GM23338 (cell line): Measurements from ENCODE around the gene WHAMM. TPM values are rescaled to one million over a fixed set of nuclear protein-coding genes. Genes with fewer than 3 reads are reported as not detected.

ENCODE experiments used
- ATAC-seq: fragments of 200-7000 bp; cut with Tn5 transposase; 3 replicates; pipeline ENCODE4 v1.9.1; 2020
- DNase-seq: peaks from one replicate; pipeline ENCODE4 v3.0.0-alpha.2; 2015; ENCODE audit warnings: low spot score
- H2AFZ ChIP-seq: fragments of 200-600 bp; sonication (generic); 2 replicates; pipeline ENCODE4 v1.8.0; 2016; ENCODE audit warnings: antibody characterized with exemption, mild to moderate bottlenecking, moderate library complexity
- H3F3A ChIP-seq: fragments of 200-600 bp; sonication (generic); replicated peaks from 2 replicates; pipeline ENCODE4 v1.8.0; 2017; ENCODE audit warnings: antibody characterized with exemption, mixed run types, low read depth
- H3K27ac ChIP-seq: fragments of 200-600 bp; sonication (generic); 2 replicates; pipeline ENCODE4 v1.6.1; 2016; ENCODE audit warnings: low read depth
- H3K27me3 ChIP-seq: fragments of 200-600 bp; sonication (generic); 2 replicates; pipeline ENCODE4 v1.8.0; 2016; ENCODE audit warnings: mild to moderate bottlenecking, mixed run types, moderate library complexity; ENCODE audit not compliant: insufficient read depth
- H3K36me3 ChIP-seq: fragments of 200-600 bp; sonication (generic); 2 replicates; pipeline ENCODE4 v1.8.0; 2016; ENCODE audit warnings: mild to moderate bottlenecking; ENCODE audit not compliant: insufficient read depth
- H3K4me1 ChIP-seq: fragments of 200-600 bp; sonication (generic); 2 replicates; pipeline ENCODE4 v1.8.0; 2016; ENCODE audit warnings: mild to moderate bottlenecking, moderate library complexity; ENCODE audit not compliant: insufficient read depth
- H3K4me2 ChIP-seq: fragments of 200-600 bp; sonication (generic); 2 replicates; pipeline ENCODE4 v1.7.1; 2017; ENCODE audit warnings: mixed run types
- H3K4me3 ChIP-seq: fragments of 200-600 bp; sonication (generic); 2 replicates; pipeline ENCODE4 v1.6.1; 2016; ENCODE audit warnings: mixed run types
- H3K79me2 ChIP-seq: fragments of 200-600 bp; sonication (generic); replicated peaks from 2 replicates; pipeline ENCODE4 v1.8.0; 2017; ENCODE audit warnings: mild to moderate bottlenecking; ENCODE audit not compliant: insufficient read depth
- H3K9me2 ChIP-seq: fragments of 200-600 bp; sonication (generic); 2 replicates; pipeline ENCODE4 v1.8.0; 2017; ENCODE audit not compliant: insufficient read depth
- H4K20me1 ChIP-seq: fragments of 200-600 bp; sonication (generic); replicated peaks from 2 replicates; pipeline ENCODE4 v1.8.0; 2017; ENCODE audit warnings: mild to moderate bottlenecking; ENCODE audit not compliant: insufficient read depth
- H3K27ac Mint-ChIP-seq: 2 replicates; pipeline ENCODE4 v1.8.0; 2020; ENCODE audit warnings: inconsistent platforms, mild to moderate bottlenecking, moderate library complexity, mixed read lengths
- H3K27me3 Mint-ChIP-seq: 3 replicates; pipeline ENCODE4 v1.8.0; 2022; ENCODE audit warnings: low read depth, mild to moderate bottlenecking, moderate library complexity, mixed read lengths, inconsistent platforms; ENCODE audit not compliant: insufficient read depth, poor library complexity
- H3K36me3 Mint-ChIP-seq: 3 replicates; pipeline ENCODE4 v1.8.0; 2021; ENCODE audit warnings: low read depth, mild to moderate bottlenecking, inconsistent platforms, moderate library complexity, mixed read lengths
- H3K4me1 Mint-ChIP-seq: 3 replicates; pipeline ENCODE4 v1.8.0; 2020; ENCODE audit warnings: mild to moderate bottlenecking, inconsistent platforms, mixed read lengths
- H3K4me3 Mint-ChIP-seq: 3 replicates; pipeline ENCODE4 v1.8.0; 2021; ENCODE audit warnings: moderate library complexity, mild to moderate bottlenecking, inconsistent platforms, mixed read lengths
- H3K9me3 Mint-ChIP-seq: 3 replicates; pipeline ENCODE4 v1.8.0; 2020; ENCODE audit warnings: moderate library complexity, mild to moderate bottlenecking, inconsistent platforms, mixed read lengths
- CREB1 ChIP-seq: fragments of 250-450 bp; sonication (Bioruptor Pico); IDR thresholded peaks from 2 replicates; pipeline ENCODE4 v1.5.0; 2020; ENCODE audit warnings: low read depth, mild to moderate bottlenecking, moderate library complexity
- EZH2 ChIP-seq: fragments of 200-600 bp; sonication (generic); IDR thresholded peaks from one replicate; pipeline ENCODE4 v1.8.0; 2017; ENCODE audit warnings: antibody characterized with exemption, mild to moderate bottlenecking, low read depth; ENCODE audit not compliant: unreplicated experiment
- EZH2phosphoT487 ChIP-seq: fragments of 200-600 bp; sonication (generic); IDR thresholded peaks from one replicate; pipeline ENCODE4 v1.8.1; 2018; ENCODE audit warnings: antibody characterized with exemption; ENCODE audit not compliant: unreplicated experiment
- JUNB ChIP-seq: IDR thresholded peaks from one replicate; pipeline ENCODE4 v1.6.1; 2016; ENCODE audit warnings: antibody characterized with exemption; ENCODE audit not compliant: unreplicated experiment
- NANOG ChIP-seq: IDR thresholded peaks from 2 replicates; pipeline ENCODE4 v1.6.1; 2016; ENCODE audit warnings: antibody characterized with exemption, borderline replicate concordance
- POLR2AphosphoS5 ChIP-seq: IDR thresholded peaks from 2 replicates; pipeline ENCODE4 v1.6.1; 2016; ENCODE audit warnings: antibody characterized with exemption, low read depth
- STAT1 ChIP-seq: IDR thresholded peaks from one replicate; pipeline ENCODE4 v1.6.1; 2016; ENCODE audit warnings: antibody characterized with exemption; ENCODE audit not compliant: unreplicated experiment
- ZNF114 ChIP-seq: fragments of 250-450 bp; sonication (Bioruptor Pico); IDR thresholded peaks from 2 replicates; pipeline ENCODE4 v1.5.0; 2020; ENCODE audit warnings: mild to moderate bottlenecking, moderate library complexity
- ZNF331 ChIP-seq: fragments of 250-450 bp; sonication (Bioruptor Pico); IDR thresholded peaks from 2 replicates; pipeline ENCODE4 v1.5.0; 2020; ENCODE audit warnings: low read depth, mild to moderate bottlenecking, moderate library complexity
- polyA plus RNA-seq: library from polyadenylated mRNA; unstranded; fragments of >200 nt; fragmentation: Nextera tagmentation; extraction: Ambion mirVana; gene quantifications from 2 replicates; pipeline ENCODE4 v1.2.1, GENCODE V29; 2016
- total RNA-seq: library from RNA; depleted of rRNA; stranded (reverse); fragments of >200 nt; shearing (Covaris generic); gene quantifications from 2 replicates; pipeline ENCODE4 v1.2.3, GENCODE V29; 2014
- TF ChIP-seq, protein P1 (sequence below), 2 experiments: fragments of 200-600 bp in 1 of 2; sonication (generic) in 1 of 2; conservative IDR thresholded peaks; 2 replicates each; pipeline versions ENCODE4 v1.5.1 to v1.6.1; 2016 to 2017; ENCODE audit warnings: antibody characterized with exemption in 2 of 2, low read depth in 2 of 2, mild to moderate bottlenecking in 2 of 2, moderate library complexity in 1 of 2
- TF ChIP-seq, protein P2 (sequence below): fragments of 250-450 bp; sonication (Bioruptor Pico); IDR thresholded peaks from 2 replicates; pipeline ENCODE4 v1.5.0; 2020; ENCODE audit warnings: mild to moderate bottlenecking, moderate library complexity
- TF ChIP-seq, protein P3 (sequence below): IDR thresholded peaks from one replicate; pipeline ENCODE4 v1.6.1; 2018; ENCODE audit warnings: antibody characterized with exemption; ENCODE audit not compliant: unreplicated experiment

WHAMM gene
- total and polyA plus RNA-seq, 2 experiments from 2014 or later, result 2.2 to 4.1 TPM

DNA sequence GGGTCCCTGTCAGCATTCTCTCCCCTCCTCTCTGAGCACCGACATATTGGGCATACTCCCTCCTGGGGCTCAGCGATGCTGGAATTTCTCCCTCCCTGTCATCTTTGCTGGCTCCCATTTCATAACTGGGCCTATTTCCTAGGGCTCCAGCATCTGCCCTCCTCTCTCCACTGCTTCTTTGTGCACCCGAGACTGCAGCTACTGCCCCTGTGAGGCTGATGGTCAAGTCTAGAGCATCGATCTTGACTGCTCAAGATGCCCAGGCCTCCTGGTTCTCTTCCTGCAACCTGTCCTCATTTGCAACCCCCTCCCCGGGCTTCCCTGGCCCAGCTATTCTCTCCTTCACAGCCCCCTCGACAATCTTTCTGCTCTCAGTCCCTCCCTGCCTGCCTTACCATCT, 53.5 kb downstream of the WHAMM start (continued):
- TF ChIP-seq, protein P1, sequence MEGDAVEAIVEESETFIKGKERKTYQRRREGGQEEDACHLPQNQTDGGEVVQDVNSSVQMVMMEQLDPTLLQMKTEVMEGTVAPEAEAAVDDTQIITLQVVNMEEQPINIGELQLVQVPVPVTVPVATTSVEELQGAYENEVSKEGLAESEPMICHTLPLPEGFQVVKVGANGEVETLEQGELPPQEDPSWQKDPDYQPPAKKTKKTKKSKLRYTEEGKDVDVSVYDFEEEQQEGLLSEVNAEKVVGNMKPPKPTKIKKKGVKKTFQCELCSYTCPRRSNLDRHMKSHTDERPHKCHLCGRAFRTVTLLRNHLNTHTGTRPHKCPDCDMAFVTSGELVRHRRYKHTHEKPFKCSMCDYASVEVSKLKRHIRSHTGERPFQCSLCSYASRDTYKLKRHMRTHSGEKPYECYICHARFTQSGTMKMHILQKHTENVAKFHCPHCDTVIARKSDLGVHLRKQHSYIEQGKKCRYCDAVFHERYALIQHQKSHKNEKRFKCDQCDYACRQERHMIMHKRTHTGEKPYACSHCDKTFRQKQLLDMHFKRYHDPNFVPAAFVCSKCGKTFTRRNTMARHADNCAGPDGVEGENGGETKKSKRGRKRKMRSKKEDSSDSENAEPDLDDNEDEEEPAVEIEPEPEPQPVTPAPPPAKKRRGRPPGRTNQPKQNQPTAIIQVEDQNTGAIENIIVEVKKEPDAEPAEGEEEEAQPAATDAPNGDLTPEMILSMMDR (conservative IDR thresholded peaks at IDR 0.05; ENCODE audit: low read depth in 2 of 2), result no peak

DNA sequence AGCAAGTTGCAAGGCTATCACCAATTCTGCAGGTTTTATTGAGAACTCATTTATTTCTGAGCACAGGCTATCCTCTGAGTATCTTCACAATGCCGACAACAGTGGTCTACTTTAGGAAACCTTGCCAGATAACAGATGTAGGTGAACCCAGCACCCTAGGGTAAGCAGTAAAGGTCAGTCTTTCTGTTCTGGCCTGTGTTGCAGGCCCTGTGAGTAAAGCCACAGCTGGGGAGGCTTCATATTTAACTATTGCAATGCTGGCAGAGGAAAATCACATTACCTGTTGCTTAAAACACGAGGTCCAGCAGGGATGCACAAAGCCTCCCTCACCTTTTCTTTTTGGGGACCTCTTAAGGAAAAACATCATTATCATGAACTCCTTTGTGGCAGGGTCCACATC, 55.5 kb downstream of the WHAMM start:
- H3F3A ChIP-seq, result no peaks in the 10 kb centered on the region
- H3K9me3 Mint-ChIP-seq, result no peaks in the 10 kb centered on the region; the same call in 2 of the 3 replicates
- H3K36me3 ChIP-seq, result no peaks in the 10 kb centered on the region
- ATAC-seq (no peak), DNase-seq (no peak)
- peaks cover 10% of the 10 kb centered on the region for H3K4me1 ChIP-seq
- no peak overlapping the region for H3K27ac Mint-ChIP-seq
- no peaks in the 10 kb centered on the region for H3K27me3 ChIP-seq
- H3K4me3 ChIP-seq, result no peak overlapping the region
- H3K27me3 Mint-ChIP-seq, result peaks cover 5% of the 10 kb centered on the region
- H3K4me3 Mint-ChIP-seq, result no peak overlapping the region
- H4K20me1 ChIP-seq, result no peaks in the 10 kb centered on the region
- no peak overlapping the region for H2AFZ ChIP-seq
- H3K4me1 Mint-ChIP-seq, result peaks cover 13% of the 10 kb centered on the region; the same call in 2 of the 3 replicates
- H3K36me3 Mint-ChIP-seq, result no peaks in the 10 kb centered on the region
- H3K79me2 ChIP-seq, result no peaks in the 10 kb centered on the region
- H3K9me2 ChIP-seq, result no peaks in the 10 kb centered on the region
- H3K27ac ChIP-seq, result no peak overlapping the region
- no peak for TF ChIP-seq CREB1 (CRISPR knock-in tag)
- no peak for TF ChIP-seq STAT1
- no peak for TF ChIP-seq JUNB
- TF ChIP-seq ZNF331 (CRISPR knock-in tag), result no peak
- TF ChIP-seq, protein P2, sequence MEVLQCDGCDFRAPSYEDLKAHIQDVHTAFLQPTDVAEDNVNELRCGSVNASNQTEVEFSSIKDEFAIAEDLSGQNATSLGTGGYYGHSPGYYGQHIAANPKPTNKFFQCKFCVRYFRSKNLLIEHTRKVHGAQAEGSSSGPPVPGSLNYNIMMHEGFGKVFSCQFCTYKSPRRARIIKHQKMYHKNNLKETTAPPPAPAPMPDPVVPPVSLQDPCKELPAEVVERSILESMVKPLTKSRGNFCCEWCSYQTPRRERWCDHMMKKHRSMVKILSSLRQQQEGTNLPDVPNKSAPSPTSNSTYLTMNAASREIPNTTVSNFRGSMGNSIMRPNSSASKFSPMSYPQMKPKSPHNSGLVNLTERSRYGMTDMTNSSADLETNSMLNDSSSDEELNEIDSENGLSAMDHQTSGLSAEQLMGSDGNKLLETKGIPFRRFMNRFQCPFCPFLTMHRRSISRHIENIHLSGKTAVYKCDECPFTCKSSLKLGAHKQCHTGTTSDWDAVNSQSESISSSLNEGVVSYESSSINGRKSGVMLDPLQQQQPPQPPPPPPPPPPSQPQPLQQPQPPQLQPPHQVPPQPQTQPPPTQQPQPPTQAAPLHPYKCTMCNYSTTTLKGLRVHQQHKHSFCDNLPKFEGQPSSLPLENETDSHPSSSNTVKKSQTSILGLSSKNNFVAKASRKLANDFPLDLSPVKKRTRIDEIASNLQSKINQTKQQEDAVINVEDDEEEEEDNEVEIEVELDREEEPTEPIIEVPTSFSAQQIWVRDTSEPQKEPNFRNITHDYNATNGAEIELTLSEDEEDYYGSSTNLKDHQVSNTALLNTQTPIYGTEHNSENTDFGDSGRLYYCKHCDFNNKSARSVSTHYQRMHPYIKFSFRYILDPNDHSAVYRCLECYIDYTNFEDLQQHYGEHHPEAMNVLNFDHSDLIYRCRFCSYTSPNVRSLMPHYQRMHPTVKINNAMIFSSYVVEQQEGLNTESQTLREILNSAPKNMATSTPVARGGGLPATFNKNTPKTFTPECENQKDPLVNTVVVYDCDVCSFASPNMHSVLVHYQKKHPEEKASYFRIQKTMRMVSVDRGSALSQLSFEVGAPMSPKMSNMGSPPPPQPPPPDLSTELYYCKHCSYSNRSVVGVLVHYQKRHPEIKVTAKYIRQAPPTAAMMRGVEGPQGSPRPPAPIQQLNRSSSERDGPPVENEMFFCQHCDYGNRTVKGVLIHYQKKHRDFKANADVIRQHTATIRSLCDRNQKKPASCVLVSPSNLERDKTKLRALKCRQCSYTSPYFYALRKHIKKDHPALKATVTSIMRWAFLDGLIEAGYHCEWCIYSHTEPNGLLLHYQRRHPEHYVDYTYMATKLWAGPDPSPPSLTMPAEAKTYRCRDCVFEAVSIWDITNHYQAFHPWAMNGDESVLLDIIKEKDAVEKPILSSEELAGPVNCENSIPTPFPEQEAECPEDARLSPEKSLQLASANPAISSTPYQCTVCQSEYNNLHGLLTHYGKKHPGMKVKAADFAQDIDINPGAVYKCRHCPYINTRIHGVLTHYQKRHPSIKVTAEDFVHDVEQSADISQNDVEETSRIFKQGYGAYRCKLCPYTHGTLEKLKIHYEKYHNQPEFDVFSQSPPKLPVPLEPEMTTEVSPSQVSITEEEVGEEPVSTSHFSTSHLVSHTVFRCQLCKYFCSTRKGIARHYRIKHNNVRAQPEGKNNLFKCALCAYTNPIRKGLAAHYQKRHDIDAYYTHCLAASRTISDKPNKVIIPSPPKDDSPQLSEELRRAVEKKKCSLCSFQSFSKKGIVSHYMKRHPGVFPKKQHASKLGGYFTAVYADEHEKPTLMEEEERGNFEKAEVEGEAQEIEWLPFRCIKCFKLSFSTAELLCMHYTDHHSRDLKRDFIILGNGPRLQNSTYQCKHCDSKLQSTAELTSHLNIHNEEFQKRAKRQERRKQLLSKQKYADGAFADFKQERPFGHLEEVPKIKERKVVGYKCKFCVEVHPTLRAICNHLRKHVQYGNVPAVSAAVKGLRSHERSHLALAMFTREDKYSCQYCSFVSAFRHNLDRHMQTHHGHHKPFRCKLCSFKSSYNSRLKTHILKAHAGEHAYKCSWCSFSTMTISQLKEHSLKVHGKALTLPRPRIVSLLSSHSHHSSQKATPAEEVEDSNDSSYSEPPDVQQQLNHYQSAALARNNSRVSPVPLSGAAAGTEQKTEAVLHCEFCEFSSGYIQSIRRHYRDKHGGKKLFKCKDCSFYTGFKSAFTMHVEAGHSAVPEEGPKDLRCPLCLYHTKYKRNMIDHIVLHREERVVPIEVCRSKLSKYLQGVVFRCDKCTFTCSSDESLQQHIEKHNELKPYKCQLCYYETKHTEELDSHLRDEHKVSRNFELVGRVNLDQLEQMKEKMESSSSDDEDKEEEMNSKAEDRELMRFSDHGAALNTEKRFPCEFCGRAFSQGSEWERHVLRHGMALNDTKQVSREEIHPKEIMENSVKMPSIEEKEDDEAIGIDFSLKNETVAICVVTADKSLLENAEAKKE (CRISPR knock-in tag), result no peak
- TF ChIP-seq, protein P3, sequence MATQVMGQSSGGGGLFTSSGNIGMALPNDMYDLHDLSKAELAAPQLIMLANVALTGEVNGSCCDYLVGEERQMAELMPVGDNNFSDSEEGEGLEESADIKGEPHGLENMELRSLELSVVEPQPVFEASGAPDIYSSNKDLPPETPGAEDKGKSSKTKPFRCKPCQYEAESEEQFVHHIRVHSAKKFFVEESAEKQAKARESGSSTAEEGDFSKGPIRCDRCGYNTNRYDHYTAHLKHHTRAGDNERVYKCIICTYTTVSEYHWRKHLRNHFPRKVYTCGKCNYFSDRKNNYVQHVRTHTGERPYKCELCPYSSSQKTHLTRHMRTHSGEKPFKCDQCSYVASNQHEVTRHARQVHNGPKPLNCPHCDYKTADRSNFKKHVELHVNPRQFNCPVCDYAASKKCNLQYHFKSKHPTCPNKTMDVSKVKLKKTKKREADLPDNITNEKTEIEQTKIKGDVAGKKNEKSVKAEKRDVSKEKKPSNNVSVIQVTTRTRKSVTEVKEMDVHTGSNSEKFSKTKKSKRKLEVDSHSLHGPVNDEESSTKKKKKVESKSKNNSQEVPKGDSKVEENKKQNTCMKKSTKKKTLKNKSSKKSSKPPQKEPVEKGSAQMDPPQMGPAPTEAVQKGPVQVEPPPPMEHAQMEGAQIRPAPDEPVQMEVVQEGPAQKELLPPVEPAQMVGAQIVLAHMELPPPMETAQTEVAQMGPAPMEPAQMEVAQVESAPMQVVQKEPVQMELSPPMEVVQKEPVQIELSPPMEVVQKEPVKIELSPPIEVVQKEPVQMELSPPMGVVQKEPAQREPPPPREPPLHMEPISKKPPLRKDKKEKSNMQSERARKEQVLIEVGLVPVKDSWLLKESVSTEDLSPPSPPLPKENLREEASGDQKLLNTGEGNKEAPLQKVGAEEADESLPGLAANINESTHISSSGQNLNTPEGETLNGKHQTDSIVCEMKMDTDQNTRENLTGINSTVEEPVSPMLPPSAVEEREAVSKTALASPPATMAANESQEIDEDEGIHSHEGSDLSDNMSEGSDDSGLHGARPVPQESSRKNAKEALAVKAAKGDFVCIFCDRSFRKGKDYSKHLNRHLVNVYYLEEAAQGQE, result no peak
- TF ChIP-seq, protein P1 (conservative IDR thresholded peaks at IDR 0.05; ENCODE audit: low read depth in 2 of 2), result no peak
- TF ChIP-seq EZH2, result no peak
- no peak for TF ChIP-seq EZH2phosphoT487
- no peak for TF ChIP-seq NANOG
- TF ChIP-seq POLR2AphosphoS5, result no peak
- TF ChIP-seq ZNF114 (CRISPR knock-in tag), result no peak
- H3K4me2 ChIP-seq, result no peak overlapping the region
